ENCODE measurements around the gene VKORC1.

VKORC1 gene

GRCh38 chr16:31076319-31076718 lies 18.3 kb downstream of the VKORC1 start:
- TF ChIP-seq, protein P1, sequence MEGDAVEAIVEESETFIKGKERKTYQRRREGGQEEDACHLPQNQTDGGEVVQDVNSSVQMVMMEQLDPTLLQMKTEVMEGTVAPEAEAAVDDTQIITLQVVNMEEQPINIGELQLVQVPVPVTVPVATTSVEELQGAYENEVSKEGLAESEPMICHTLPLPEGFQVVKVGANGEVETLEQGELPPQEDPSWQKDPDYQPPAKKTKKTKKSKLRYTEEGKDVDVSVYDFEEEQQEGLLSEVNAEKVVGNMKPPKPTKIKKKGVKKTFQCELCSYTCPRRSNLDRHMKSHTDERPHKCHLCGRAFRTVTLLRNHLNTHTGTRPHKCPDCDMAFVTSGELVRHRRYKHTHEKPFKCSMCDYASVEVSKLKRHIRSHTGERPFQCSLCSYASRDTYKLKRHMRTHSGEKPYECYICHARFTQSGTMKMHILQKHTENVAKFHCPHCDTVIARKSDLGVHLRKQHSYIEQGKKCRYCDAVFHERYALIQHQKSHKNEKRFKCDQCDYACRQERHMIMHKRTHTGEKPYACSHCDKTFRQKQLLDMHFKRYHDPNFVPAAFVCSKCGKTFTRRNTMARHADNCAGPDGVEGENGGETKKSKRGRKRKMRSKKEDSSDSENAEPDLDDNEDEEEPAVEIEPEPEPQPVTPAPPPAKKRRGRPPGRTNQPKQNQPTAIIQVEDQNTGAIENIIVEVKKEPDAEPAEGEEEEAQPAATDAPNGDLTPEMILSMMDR (IDR thresholded peaks at IDR 0.05) = no peak
- H3K27ac ChIP-seq = no peak overlapping the region

DNA sequence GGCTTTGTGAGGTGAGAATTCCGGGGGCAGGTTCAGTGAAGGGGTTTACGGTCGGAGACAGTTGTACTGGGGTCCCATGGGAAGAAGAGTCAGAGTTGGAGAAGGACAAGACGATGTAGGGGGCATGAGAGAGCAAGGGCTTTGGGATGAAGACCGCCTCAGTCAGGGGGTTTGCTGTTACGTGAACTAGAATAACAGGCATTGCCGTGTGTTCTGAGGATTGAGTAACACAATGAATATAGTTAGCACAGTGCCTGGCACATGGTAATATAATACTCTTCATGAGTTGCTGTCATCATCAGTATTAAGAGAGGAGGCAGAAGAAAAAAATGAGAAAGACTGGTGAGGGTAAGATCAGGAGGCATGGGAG lies 19.8 kb downstream of the VKORC1 start:
- peak overlapping the region; percentile 92 for H3K27ac ChIP-seq
- TF ChIP-seq, protein P1 (IDR thresholded peaks at IDR 0.05) = no peak
- no peak for TF ChIP-seq ZFX (IDR thresholded peaks at IDR 0.05; ENCODE audit: borderline replicate concordance)

DNA sequence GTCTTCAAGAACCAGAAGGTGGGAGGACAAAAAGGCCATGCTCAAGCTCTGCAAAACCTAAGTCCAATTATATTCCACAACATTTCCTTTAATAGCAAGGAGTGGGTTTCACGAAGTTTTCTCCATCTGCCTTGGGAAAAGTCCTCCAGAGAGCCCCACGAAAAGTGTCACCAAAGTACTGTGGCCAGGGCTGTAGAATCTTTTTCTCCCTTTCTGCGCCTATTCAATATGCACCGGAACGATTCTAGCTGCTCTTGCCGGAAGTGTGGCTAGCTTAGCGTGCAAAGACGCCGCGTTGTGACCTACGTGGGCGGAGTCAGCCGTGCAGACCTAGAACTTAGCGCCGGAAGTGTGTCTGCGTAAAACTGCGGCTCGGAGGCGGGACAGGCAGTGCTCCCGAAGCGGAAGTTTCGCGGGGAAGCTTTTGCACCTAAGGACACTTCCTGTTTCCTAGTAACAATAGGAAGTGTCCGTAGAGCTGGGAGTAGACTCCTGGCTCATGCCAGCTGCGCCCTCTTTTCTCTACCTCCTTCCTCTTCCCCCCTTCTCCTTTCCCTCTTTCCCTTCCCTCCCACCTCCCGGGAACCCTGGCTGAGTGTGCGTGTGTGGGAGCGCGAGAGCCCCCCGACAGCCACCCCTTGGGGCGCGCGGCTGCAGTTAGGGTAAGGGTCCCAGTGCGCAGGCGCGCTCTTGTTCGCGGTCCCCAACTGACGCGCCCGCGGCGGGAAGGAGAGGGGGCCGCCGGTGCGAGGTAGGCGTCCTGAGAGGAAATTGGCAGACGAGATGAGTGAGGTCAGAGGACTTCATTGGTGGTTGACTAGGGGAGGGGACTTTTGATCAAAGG lies 20.4 kb downstream of the VKORC1 start, which contains the start of the genes ZNF646 and ZNF668:
Gene ZNF646 (plus strand): TSS at position 453 of the 844 bp plus-strand sequence. CDS start 1,903 bp downstream, outside the sequence.
Gene ZNF668 (minus strand): TSS at position 271 of the 844 bp plus-strand sequence. CDS start 9,781 bp downstream, outside the sequence.
- no peak for TF ChIP-seq ZFX (IDR thresholded peaks at IDR 0.05; ENCODE audit: borderline replicate concordance)
- TF ChIP-seq, protein P1 (IDR thresholded peaks at IDR 0.05) = no peak
- peak within 1 kb of the TSS; percentile 92 for H3K27ac ChIP-seq

DNA sequence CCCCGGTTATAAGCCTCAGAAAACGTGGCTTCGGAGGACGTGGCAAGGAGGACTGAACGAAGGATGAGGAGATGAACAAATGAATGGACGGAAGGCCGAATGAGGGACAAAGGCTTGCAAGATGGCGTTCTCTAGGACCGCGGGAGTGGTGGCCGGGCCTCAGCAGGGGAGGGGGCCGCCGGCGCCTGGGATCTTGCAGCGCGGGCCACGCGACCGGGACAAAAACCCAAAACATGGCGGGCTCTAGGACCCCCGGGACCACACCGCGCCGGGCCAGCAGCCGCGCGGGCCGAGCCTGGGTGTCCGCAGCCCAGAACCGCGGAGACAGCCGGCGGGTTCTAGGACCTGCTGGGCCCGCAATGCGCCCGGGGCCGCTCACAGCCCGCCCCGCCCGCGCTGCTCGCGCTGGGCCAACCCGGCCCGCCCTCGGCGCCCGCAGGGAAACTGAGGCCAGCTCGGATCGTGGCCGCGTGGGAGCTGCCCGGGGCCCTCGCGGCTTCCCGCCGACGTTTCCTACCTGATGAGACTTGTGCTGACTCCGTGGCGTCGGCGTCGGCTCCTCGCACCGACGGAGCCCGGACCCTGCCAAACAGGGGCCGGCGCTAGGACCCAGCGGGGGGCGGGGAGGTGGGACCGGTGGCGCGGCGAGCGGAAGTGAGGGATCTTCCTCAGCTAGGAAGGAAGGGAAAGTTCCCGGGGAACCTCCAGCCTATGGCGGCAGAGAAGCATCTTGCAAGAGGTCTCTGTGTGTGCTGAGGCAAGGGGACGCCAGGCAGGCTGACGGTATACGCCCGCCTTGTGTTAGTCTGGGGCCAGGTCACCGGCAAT lies 21.2 kb downstream of the VKORC1 start:
- H3K27ac ChIP-seq = peak overlapping the region; percentile 92
- TF ChIP-seq ZFX (IDR thresholded peaks at IDR 0.05; ENCODE audit: borderline replicate concordance) = no peak
- TF ChIP-seq, protein P1 (IDR thresholded peaks at IDR 0.05) = no peak

DNA sequence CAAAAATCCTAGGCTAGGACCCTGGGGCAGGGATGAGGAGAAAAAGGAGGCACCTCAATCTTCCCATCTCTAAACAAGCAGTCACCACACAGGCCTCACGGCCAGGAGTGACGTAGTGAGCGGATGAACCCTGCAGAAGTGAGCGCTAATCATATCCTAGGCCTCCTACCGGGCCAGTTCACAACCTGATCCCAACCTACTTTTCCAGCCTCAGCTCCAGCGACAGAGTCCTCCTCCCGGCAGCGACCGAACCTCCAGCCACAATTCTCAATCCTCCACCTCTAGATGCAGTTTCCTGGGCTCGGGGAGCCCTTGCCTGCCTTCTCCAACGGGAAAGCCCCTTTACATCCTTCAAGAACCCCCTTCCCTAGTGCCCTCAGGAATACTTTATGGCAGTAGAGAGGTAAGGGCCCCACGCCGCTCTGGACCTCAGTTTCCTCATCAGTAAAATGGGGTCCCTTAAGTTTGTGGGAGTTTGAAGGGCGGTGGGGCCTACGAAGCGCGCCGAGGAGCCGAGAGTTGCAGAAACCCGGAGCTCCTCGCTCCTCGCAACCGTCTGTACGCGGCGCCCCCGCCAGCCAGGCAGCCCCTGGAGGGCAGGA lies 22.0 kb downstream of the VKORC1 start:
- H3K27ac ChIP-seq = peak overlapping the region; percentile 92
- TF ChIP-seq, protein P1 (IDR thresholded peaks at IDR 0.05) = no peak
- TF ChIP-seq ZFX (IDR thresholded peaks at IDR 0.05; ENCODE audit: borderline replicate concordance) = no peak

DNA sequence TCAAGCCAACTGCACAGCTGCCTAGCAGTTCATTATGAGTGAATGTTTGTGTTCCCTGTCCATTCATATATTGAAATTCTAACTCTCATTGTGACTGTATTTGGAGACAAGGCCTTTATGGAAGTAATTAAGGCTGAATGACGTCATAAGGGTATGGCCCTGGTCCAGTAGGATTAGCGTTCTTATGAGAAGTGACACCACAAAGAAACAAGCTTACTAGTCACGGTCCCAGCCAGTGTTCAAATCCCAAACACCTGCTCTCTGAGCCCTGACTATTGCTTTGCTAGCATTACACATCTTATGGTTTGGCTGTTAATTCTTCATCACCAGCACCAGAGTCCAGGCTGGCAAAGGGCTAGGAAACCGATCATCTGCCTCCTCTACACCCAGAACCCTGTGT lies 22.7 kb downstream of the VKORC1 start:
- TF ChIP-seq, protein P1 (IDR thresholded peaks at IDR 0.05) = no peak
- no peak for TF ChIP-seq ZFX (IDR thresholded peaks at IDR 0.05; ENCODE audit: borderline replicate concordance)
- H3K27ac ChIP-seq = peak overlapping the region; percentile 92

Data from 22Rv1 (cell line).